NCI-H128 (cell line): Measurements from ENCODE around the gene MTFP1.
"Not testable (repeated sequence)": the region's sequence is repeated elsewhere in the genome, so short reads cannot be mapped to it uniquely, and the experiment has no call there.

Experiments used
- DNase-seq: peaks from one replicate; lab custom pipeline; 2025; ENCODE audit not compliant: unreplicated experiment; lab: John Stamatoyannopoulos, UW

The MTFP1 gene

GRCh38 chr22:30425616-30426387, at the start of gene MTFP1:
Gene MTFP1 (plus strand): TSS chr22:30425768. CDS start chr22:30425880, 112 bp downstream.
- no peak for DNase-seq

GRCh38 chr22:30380011-30380410, 45.6 kb upstream of the MTFP1 start:
- no peak for DNase-seq

GRCh38 chr22:30381264-30381663, 44.3 kb upstream of the MTFP1 start:
- DNase-seq: no peak

GRCh38 chr22:30382340-30382739, 43.2 kb upstream of the MTFP1 start:
- DNase-seq: no peak

GRCh38 chr22:30383061-30383460, 42.5 kb upstream of the MTFP1 start:
- no peak for DNase-seq

GRCh38 chr22:30385942-30386341, 39.6 kb upstream of the MTFP1 start:
- DNase-seq: no peak

- DNase-seq: no peak
These were observed 39.0 kb upstream of the MTFP1 start for GRCh38 chr22:30386608-30386959.

- peak; percentile 28 for DNase-seq
These were observed 38.4 kb upstream of the MTFP1 start, which contains the start of gene RNF215 for GRCh38 chr22:30386960-30387827. Gene RNF215 (minus strand): TSS chr22:30387411. CDS start chr22:30387313, 98 bp downstream.

- DNase-seq: no peak
These were observed 34.4 kb upstream of the MTFP1 start for GRCh38 chr22:30390974-30391691.

- DNase-seq: no peak
These were observed 32.8 kb upstream of the MTFP1 start for GRCh38 chr22:30392661-30393321.

GRCh38 chr22:30393322-30393680, 32.3 kb upstream of the MTFP1 start:
- no peak for DNase-seq

- DNase-seq: no peak
These were observed 31.7 kb upstream of the MTFP1 start for GRCh38 chr22:30393885-30394284.

GRCh38 chr22:30396871-30397655, 28.5 kb upstream of the MTFP1 start, which contains the start of gene SEC14L2:
Gene SEC14L2 (plus strand): TSS chr22:30397018. CDS start chr22:30397117, 99 bp downstream.
- DNase-seq: peak; percentile 53

- no peak for DNase-seq
These were observed 27.6 kb upstream of the MTFP1 start for GRCh38 chr22:30397656-30398635.

GRCh38 chr22:30398685-30399680, 26.6 kb upstream of the MTFP1 start:
- no peak for DNase-seq

- no peak for DNase-seq
These were observed 25.9 kb upstream of the MTFP1 start for GRCh38 chr22:30399718-30400117.

GRCh38 chr22:30400159-30400558, 25.4 kb upstream of the MTFP1 start:
- no peak for DNase-seq

- not testable (repeated sequence) for DNase-seq
These were observed 24.5 kb upstream of the MTFP1 start for GRCh38 chr22:30401024-30401423.
